GF-D8 (cell line): ENCODE measurements around the gene CCDC12.
"Not testable (repeated sequence)": the region's sequence is repeated elsewhere in the genome, so short reads cannot be mapped to it uniquely, and the experiment has no call there.

Experiments
- DNase-seq: peaks from one replicate; lab custom pipeline; 2025; lab: John Stamatoyannopoulos, UW

The CCDC12 gene

DNA sequence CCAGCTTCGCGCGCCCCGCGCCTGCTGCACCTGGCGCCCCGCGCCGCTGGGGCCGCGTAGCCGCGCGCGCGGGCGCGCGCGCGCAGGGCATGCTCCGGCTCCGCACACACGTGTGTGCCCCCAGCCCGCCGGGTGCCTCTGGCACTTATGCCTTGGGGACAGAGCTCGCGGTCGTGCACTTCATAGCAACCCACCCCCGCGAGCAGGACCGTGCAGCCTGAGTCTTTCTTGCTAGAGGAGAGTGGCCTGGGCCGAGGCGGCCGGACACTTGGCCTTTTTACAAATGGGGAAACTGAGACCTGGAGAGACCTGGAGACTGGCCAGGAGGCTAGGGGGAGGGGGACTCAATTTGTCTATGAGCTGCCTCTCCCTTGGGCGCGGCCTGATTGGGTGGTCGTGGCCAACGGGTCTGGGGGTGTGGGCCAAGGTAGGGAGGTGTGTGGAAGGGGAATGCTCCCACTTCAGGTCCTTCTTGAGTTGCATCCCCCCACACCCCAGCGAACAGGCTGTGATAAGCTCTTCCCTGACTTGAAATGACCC is 3.5 kb upstream of the CCDC12 start:
- DNase-seq: no peak

DNA sequence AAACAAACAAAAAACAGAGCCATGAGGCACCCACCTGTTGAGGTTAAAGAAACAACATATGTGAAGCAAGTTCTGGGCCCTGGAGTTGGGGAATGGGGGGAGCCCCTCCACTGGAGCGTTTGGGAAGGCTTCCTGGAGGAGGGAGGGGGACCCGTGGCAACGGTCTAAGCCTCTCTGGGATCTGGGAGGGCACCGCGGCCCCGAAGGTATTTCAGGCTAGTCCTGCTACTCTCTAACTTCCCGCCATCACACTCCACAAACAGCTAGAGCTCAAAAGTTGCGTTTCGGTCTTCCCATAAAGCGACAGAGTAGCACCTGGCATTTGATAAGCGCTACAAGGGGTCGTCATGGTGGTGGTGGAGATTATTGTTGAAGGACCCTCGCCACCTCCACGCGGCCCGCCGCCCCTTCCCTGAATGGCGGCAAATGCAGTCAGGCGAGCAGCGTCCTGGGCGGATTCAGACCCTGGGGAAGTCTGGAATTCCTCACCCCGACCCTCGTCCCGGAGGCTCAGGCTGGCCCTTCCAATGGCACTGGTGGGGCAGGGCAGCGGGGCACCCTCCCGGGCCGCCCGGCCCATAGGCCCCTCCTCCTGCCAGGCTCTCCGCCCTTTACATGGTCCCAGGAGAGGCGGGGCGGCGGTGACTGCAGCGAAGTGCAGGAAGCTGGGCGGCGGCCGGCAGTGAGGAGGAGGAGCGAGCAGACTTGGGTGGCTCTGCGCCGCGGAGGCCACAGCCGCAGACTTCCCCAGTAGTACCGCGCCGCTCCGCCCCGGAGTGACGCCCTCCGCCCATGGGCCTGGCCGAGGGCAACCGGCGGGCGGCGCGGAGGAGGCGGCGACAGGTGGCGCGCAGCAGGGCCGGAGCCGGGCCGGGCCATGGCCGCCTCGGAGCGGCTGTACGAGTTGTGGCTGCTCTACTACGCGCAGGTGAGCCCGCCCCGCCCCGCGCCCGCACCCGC is 2.7 kb upstream of the CCDC12 start, which contains the start of gene NBEAL2:
Gene NBEAL2 (plus strand): TSS at position 682 of the 960 bp plus-strand sequence. CDS start 196 bp downstream, at position 878.
- peak; percentile 89 for DNase-seq

GRCh38 chr3:46978381-46978780 is 1.8 kb upstream of the CCDC12 start:
- DNase-seq: no peak

GRCh38 chr3:46977811-46978195 is 1.3 kb upstream of the CCDC12 start:
- DNase-seq: no peak

DNA sequence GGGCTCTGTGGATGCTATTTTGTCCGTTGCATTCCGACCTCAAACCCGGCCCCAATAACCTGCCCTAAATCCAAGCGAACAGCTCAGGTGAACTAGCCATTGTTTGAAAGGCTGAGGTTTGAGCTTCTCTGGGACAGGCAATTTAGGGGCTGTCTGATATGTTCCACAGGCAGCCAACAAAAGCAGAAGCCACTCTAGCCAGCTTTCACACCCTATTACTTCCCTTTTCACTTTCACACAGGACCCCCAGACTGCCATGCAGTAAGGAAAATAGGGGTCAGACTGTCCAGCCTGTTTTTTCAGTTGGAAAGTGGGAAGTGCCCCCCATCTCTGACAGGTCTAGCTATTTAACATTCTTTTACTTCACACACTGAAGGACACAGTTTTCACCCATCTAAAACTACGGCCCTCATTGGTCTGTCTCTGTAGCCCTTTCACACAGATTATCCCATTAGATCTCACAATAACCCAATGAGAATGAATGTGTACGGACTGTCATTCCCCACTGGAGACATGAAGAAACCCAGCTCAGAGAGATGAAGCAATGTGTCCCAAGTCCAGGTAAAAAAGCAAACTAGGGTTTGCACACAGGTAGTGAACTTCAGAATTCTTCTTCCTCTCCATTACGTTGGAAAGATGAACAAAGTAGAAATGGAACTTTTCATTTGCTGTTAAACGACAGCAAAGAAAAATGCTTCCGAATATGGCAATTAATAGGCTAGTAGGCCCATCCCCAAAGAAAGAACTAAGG is 1.9 kb downstream of the CCDC12 start:
- no peak for DNase-seq

DNA sequence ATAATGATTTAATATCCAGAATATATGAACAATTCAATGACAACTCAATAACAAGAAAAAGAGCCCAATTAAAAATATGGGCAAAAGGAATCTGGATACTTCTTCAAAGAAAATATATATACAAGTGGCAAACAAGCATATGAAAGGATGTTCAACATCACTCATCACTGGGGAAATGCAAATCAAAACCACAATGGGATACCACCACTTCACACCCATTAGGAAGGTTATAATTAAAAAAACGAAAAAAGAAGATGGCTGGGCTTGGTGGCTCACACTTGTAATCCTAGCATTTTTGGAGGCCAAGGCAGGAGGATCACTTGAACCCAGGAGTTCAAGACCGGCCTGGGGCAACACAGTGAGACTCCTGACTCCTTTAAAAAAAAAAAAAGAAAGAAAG is 4.1 kb downstream of the CCDC12 start:
- DNase-seq: no peak

- DNase-seq: peak; percentile 48
These were observed 4.8 kb downstream of the CCDC12 start for GRCh38 chr3:46971742-46972141.

GRCh38 chr3:46971151-46971550 is 5.4 kb downstream of the CCDC12 start:
- DNase-seq: no peak

GRCh38 chr3:46970391-46971091 is 6.0 kb downstream of the CCDC12 start:
- no peak for DNase-seq

DNA sequence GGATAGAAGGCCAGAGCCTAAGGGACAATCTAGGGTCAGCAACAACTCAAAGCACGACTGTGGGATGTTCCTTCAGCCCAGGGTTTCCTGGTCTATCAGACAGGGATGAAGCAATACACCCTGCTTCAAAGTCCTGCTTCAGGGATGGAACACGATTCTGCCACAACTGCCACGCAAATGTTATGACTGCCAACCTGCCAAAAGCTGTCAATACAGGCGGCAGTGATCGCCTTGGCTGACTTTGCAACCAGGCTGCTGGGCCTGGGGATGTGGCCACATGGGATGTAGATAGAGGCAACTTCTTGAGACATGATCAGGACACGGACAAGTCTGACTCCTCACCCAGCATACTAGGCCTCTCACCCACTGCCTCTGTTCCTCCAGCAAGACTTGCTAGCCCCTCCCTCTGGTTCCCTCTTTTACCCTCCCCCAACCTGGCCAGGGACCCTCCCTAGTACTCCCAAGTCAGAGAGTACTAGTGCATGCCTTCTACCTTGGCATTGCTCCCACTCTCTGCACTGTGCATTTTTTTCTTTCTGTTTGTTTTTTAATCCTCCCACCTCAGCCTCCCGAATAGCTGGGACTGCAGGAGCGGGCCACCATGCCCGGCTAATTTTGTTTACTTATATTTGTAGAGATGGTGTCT is 7.6 kb downstream of the CCDC12 start:
- no peak for DNase-seq

- DNase-seq: no peak
These were observed 9.7 kb downstream of the CCDC12 start for GRCh38 chr3:46966811-46967210.

DNA sequence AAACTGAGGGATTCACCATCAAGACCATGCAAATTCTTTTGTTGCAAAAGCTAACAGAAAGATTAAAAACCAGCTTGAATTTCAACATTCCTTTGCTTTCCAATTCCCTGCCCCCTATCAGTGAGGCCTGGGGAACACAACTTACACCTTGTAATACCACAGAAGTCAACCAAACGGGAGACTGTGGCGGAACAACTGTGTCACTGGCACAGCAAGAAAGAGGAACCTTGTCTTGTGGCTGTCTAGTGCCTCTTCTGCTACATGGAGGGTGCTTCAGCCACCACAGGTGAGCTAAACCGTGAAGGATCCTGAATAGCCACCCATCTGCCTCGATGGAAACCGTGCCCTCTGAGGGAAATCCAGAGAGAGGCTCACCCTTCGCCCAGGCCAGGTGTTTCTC is 11.4 kb downstream of the CCDC12 start:
- peak; percentile 79 for DNase-seq

DNA sequence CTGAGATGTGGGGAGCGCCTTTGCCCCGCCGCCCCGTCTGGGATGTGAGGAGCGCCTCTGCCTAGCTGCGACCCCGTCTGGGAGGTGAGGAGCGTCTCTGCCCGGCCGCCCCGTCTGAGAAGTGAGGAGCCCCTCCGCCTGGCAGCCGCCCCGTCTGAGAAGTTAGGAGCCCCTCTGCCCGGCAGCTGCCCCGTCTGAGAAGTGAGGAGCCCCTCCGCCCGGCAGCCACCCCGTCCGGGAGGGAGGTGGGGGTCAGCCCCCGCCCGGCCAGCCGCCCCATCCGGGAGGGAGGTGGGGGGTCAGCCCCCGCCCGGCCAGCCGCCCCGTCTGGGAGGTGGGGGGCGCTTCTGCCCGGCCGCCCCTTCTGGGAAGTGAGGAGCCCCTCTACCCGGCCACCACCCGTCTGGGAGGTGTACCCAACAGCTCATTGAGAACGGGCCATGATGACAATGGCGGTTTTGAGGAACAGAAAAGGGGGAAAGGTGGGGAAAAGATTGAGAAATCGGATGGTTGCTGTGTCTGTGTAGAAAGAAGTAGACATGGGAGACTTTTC is 12.4 kb downstream of the CCDC12 start:
- not testable (repeated sequence) for DNase-seq

GRCh38 chr3:46962990-46963389 is 13.6 kb downstream of the CCDC12 start:
- DNase-seq: no peak

DNA sequence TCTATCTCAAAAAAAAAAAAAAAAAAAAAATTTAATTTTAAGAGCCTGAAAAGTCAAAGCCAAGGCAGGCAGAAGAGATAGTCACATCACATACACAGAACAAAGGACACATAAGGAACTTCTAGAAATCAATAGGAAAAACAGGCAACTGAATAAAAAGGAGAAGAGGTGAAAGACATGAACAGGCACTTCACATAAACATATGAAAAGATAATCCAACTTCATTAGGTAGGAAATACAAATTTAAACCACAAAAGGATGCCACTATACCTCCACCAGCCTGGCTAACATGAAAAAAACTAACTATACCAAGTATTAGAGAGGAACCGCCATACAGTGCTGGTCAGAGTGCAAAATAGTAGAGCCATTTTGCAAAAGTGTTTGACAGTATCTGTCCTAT is 14.1 kb downstream of the CCDC12 start:
- DNase-seq: no peak

DNA sequence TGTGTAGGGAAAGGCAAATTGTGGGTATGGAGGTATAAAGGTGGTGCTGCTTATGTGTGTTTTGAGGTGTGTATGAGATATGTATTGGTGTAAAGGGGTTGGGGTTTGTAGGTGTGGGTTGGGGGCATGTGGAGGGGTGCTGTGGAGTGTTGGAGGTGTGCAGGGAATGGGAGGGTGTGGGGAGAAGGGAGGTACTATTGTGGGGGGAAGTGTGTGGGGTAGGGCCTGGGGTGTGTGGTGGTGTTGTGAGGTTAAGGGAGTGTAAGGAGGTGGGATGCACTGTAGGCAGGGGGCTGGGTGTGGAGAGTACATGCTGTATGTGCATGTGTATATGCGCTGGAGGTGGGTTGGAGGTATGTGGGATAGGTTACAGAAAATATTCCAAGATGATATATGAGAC is 15.7 kb downstream of the CCDC12 start:
- DNase-seq: no peak

- no peak for DNase-seq
These were observed 16.4 kb downstream of the CCDC12 start for GRCh38 chr3:46960081-46960701.

DNA sequence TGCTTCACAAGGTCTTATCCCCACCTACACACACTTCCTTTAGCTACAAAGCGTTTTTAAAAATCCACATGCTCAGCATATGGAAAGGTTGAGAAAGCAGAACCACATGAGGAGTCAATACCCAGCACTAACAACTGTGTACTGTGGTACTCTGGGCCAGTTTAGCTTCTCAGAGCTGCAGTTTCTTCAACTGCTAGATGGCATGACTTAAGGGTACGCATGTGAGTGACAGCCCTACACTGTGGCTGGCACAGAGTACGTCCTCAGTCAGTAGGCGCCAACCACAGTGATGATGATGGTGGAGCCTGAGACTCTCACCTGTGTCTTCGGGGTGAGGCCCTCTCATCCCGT is 17.4 kb downstream of the CCDC12 start:
- DNase-seq: no peak

DNA sequence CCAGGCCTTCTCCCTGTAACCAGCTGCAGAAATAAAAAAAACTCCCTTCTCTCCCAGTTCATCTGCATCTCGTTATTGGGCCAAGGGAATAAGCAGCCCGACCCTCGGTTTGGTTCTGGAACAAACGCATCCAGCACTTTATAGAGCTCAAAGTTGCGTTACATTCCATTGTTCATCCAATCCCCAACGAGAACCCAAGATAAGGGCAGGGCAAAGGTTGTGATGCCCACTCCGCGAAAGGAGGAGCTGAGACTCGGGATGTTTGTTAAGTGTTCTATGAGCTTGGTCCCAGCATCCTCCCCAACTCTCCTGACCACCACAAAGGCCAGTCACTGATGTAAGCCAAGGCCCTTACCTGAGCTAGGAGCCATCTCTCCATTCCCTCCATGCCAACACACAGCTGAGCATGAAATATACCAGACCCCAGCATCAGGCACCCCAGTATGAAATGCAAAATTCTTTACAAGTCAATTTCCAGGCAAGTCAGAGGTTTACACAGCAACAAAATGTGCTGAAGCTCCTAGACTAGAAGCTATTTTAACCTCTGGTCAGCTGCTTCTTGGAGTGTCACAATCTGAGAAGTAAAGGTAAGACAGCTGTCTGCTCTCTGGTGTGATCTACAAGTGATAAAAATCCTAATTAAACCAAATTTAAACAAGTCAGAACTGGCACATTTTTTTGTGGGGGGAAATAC is 17.9 kb downstream of the CCDC12 start:
- no peak for DNase-seq

- DNase-seq: no peak
These were observed 19.3 kb downstream of the CCDC12 start for GRCh38 chr3:46957092-46957820.
